ENCODE results near the gene DOCK9.

- TF ChIP-seq CTCF (IDR thresholded peaks at IDR 0.05; ENCODE audit: insufficient read depth, low read depth, low read length) (no peak), EZH2 (IDR thresholded peaks at IDR 0.05; ENCODE audit: insufficient read depth, low read length) (no peak)
Measured at GRCh38 chr13:98796191-98796590, 181.7 kb downstream of the DOCK9 start.
